ENCODE measurements around the gene UNC13B.

- TF ChIP-seq, protein P1, sequence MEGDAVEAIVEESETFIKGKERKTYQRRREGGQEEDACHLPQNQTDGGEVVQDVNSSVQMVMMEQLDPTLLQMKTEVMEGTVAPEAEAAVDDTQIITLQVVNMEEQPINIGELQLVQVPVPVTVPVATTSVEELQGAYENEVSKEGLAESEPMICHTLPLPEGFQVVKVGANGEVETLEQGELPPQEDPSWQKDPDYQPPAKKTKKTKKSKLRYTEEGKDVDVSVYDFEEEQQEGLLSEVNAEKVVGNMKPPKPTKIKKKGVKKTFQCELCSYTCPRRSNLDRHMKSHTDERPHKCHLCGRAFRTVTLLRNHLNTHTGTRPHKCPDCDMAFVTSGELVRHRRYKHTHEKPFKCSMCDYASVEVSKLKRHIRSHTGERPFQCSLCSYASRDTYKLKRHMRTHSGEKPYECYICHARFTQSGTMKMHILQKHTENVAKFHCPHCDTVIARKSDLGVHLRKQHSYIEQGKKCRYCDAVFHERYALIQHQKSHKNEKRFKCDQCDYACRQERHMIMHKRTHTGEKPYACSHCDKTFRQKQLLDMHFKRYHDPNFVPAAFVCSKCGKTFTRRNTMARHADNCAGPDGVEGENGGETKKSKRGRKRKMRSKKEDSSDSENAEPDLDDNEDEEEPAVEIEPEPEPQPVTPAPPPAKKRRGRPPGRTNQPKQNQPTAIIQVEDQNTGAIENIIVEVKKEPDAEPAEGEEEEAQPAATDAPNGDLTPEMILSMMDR (IDR thresholded peaks at IDR 0.05; ENCODE audit: poor library complexity), result no peak
- no peak for TF ChIP-seq EZH2 (IDR thresholded peaks at IDR 0.05; ENCODE audit: borderline replicate concordance)
- TF ChIP-seq EZH2phosphoT487 (IDR thresholded peaks at IDR 0.05; ENCODE audit: low read depth, severe bottlenecking, unreplicated experiment), result no peak
Observed at GRCh38 chr9:35140093-35140492, 21.7 kb upstream of the UNC13B start.
